HepG2 (cell line): ENCODE data around the gene UNC79. TPM values are rescaled to one million over a fixed set of nuclear protein-coding genes. Genes with fewer than 3 reads are reported as not detected.

Experiments
- ATAC-seq: fragments of 200-7000 bp; cut with Tn5 transposase; 3 replicates; pipeline ENCODE4 v1.9.1; 2020; ENCODE audit warnings: mild to moderate bottlenecking, moderate library complexity
- BruUV-seq: library from RNA; stranded (reverse); fragments of 400-500 nt; replicated peaks from 2 replicates; lab custom pipeline; 2021; lab: Mats Ljungman, UMichigan
- CTCF ChIA-PET: fragments of 300-600 bp; formaldehyde crosslinking; extraction: SDS; loops from one replicate; lab custom pipeline; 2021; ENCODE audit warnings: low total read pairs, inconsistent platforms, low intra/inter-chr PET ratio; lab: Yijun Ruan, JAX
- POLR2A ChIA-PET: fragments of 350-600 bp; sonication (Branson Sonifier 250); formaldehyde crosslinking; loops from one replicate; lab custom pipeline; 2020; ENCODE audit warnings: antibody characterized with exemption, inconsistent platforms; lab: Yijun Ruan, JAX
- DNase-seq: peaks from one replicate; pipeline ENCODE4 v3.0.0-alpha.2; 2015; ENCODE audit warnings: low spot score
- FAIRE-seq: peaks from 3 replicates; lab custom pipeline; 2011; peaks lifted over from hg19 to GRCh38; lab: Jason Lieb, UNC
- H2AFZ ChIP-seq: one replicate; pipeline ENCODE4 v1.6.1; 2011; ENCODE audit warnings: low read length, inconsistent platforms
- H3K27ac ChIP-seq: fragments of 300-600 bp; 3 replicates; pipeline ENCODE4 v1.8.0; 2011; ENCODE audit warnings: mixed run types, mild to moderate bottlenecking, mixed read lengths, low read length, inconsistent platforms; ENCODE audit not compliant: insufficient read depth; ENCODE audit errors: extremely low read length
- H3K27me3 ChIP-seq, 2 experiments: fragments of 200-600 bp in 1 of 2; 2 replicates in 1 of 2; 3 replicates in 1 of 2; pipeline versions ENCODE4 v1.6.0 to v1.8.0; 2011; ENCODE audit warnings: low read length in 2 of 2, mild to moderate bottlenecking in 2 of 2, moderate library complexity in 2 of 2, inconsistent platforms in 1 of 2; ENCODE audit not compliant: insufficient read depth in 2 of 2, control insufficient read depth in 1 of 2
- H3K36me3 ChIP-seq, 2 experiments: fragments of 200-600 bp in 1 of 2; replicated peaks in 1 of 2; 2 replicates in 1 of 2; 3 replicates in 1 of 2; pipeline versions ENCODE4 v1.5.1 to v1.8.0; 2011; ENCODE audit warnings: low read length in 2 of 2, inconsistent platforms in 1 of 2; ENCODE audit not compliant: insufficient read depth in 2 of 2, control insufficient read depth in 1 of 2
- H3K4me1 ChIP-seq: 2 replicates; pipeline ENCODE4 v1.5.1; 2012; ENCODE audit warnings: low read length, inconsistent platforms; ENCODE audit not compliant: insufficient read depth
- H3K4me2 ChIP-seq: 2 replicates; pipeline ENCODE4 v1.6.0; 2011; ENCODE audit warnings: low read depth, low read length, inconsistent platforms
- H3K4me3 ChIP-seq, 3 experiments: fragments of 200-600 bp in 1 of 3; sonication (generic), shearing (Covaris generic) in 1 of 3; replicated peaks in 1 of 3; 2 replicates each; pipeline ENCODE4 v1.5.1; 2011 to 2016; ENCODE audit warnings: low read length in 3 of 3, inconsistent platforms in 2 of 3, low read depth in 2 of 3, mild to moderate bottlenecking in 2 of 3, control low read depth in 1 of 3, mixed read lengths in 1 of 3; ENCODE audit not compliant: insufficient read depth in 1 of 3
- H3K79me2 ChIP-seq: one replicate; pipeline ENCODE4 v1.6.1; 2011; ENCODE audit warnings: low read length, inconsistent platforms; ENCODE audit not compliant: insufficient read depth
- H3K9ac ChIP-seq: 2 replicates; pipeline ENCODE4 v1.6.0; 2011; ENCODE audit warnings: mild to moderate bottlenecking, low read depth, low read length, inconsistent platforms; ENCODE audit not compliant: insufficient read depth
- H3K9me3 ChIP-seq: 2 replicates; pipeline ENCODE4 v1.5.1; 2012; ENCODE audit warnings: mild to moderate bottlenecking, low read length
- H4K20me1 ChIP-seq: 2 replicates; pipeline ENCODE4 v1.6.0; 2011; ENCODE audit warnings: inconsistent platforms, mild to moderate bottlenecking, low read length, moderate library complexity; ENCODE audit not compliant: insufficient read depth
- NFRKB ChIP-seq: fragments of 450-650 bp; IDR thresholded peaks from 2 replicates; pipeline ENCODE4 v1.6.1; 2017
- SMARCE1 ChIP-seq: fragments of 450-650 bp; IDR thresholded peaks from 2 replicates; pipeline ENCODE4 v1.6.1; 2017; ENCODE audit warnings: borderline replicate concordance
- SRSF4 ChIP-seq: fragments of 200-400 bp; formaldehyde crosslinking; IDR thresholded peaks from one replicate; pipeline ENCODE4 v1.6.1; 2018; ENCODE audit warnings: mild to moderate bottlenecking, low read depth, low read length, moderate library complexity; ENCODE audit not compliant: poor library complexity, severe bottlenecking
- TMF1 ChIP-seq: sonication (generic); formaldehyde crosslinking; IDR thresholded peaks from 2 replicates; pipeline ENCODE4 v1.8.1; 2022; ENCODE audit warnings: low read depth, missing genetic modification reagents
- ZKSCAN8 ChIP-seq: IDR thresholded peaks from 2 replicates; pipeline ENCODE4 v1.6.1; 2016; ENCODE audit warnings: borderline replicate concordance, missing genetic modification reagents, missing compliant biosample characterization
- ZNF362 ChIP-seq: sonication (generic); formaldehyde crosslinking; IDR thresholded peaks from 2 replicates; pipeline ENCODE4 v1.4.0; 2020; ENCODE audit warnings: missing genetic modification reagents, mild to moderate bottlenecking, borderline replicate concordance
- WGBS: methylation state at CpG from one replicate; pipeline ENCODE4 v1.1.6; 2017; ENCODE audit warnings: low lambda C conversion rate; 5-methylcytosine and 5-hydroxymethylcytosine counted together
- in situ Hi-C: cut with HindIII; loops from 2 replicates; pipeline ENCODE4 v1.10.0; 2017; ENCODE audit warnings: low pct_unique_long_range_greater_than_20kb; ENCODE audit not compliant: extremely low pct_ligation_motif_present
- intact Hi-C: fragments of 100-400 bp; cut with micrococcal nuclease; formaldehyde crosslinking; loops from one replicate; pipeline ENCODE4 v1.10.0; 2022; ENCODE audit not compliant: unreplicated experiment
- polyA plus RNA-seq, 8 experiments: library from polyadenylated mRNA; depleted of rRNA in 3 of 8; stranded (reverse) in 7 of 8; unstranded in 1 of 8; fragments of >200 nt; fragmentation: Illumina TruSeq in 4 of 8; extraction: Trizol in 4 of 8; gene quantifications; 2 replicates each; pipeline versions ENCODE4 v1.2.1 to v1.2.3, GENCODE V29; 2011 to 2016; ENCODE audit warnings: low read depth in 4 of 8, missing spikeins in 1 of 8, mixed read lengths in 1 of 8; ENCODE audit not compliant: insufficient read depth in 1 of 8
- total RNA-seq, 5 experiments: library from RNA; depleted of rRNA; stranded (reverse); fragments of >200 nt; fragmentation: Illumina TruSeq; extraction: Trizol; gene quantifications; 2 replicates each; pipeline ENCODE4 v1.2.3, GENCODE V29; 2016; ENCODE audit warnings: low read depth in 1 of 5
- TF ChIP-seq, protein P1 (sequence below): sonication (generic); formaldehyde crosslinking; IDR thresholded peaks from 2 replicates; pipeline ENCODE4 v1.5.0; 2020; ENCODE audit warnings: missing genetic modification reagents
- TF ChIP-seq, protein P2 (sequence below): sonication (generic); formaldehyde crosslinking; IDR thresholded peaks from 2 replicates; pipeline ENCODE4 v1.9.0; 2021; ENCODE audit warnings: mild to moderate bottlenecking, missing genetic modification reagents

UNC79 gene
- total and polyA plus RNA-seq, 2 of the 13 experiments (the other 11 are each of a cell fraction or from before 2014, with no cell fraction given), result under 0.01 TPM; not detected in 1

GRCh38 chr14:93531644-93532043, 100.9 kb downstream of the UNC79 start (continued):
- TF ChIP-seq, protein P1, sequence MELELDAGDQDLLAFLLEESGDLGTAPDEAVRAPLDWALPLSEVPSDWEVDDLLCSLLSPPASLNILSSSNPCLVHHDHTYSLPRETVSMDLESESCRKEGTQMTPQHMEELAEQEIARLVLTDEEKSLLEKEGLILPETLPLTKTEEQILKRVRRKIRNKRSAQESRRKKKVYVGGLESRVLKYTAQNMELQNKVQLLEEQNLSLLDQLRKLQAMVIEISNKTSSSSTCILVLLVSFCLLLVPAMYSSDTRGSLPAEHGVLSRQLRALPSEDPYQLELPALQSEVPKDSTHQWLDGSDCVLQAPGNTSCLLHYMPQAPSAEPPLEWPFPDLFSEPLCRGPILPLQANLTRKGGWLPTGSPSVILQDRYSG (CRISPR knock-in tag), result no peak
- TF ChIP-seq TMF1, result no peak

DNA sequence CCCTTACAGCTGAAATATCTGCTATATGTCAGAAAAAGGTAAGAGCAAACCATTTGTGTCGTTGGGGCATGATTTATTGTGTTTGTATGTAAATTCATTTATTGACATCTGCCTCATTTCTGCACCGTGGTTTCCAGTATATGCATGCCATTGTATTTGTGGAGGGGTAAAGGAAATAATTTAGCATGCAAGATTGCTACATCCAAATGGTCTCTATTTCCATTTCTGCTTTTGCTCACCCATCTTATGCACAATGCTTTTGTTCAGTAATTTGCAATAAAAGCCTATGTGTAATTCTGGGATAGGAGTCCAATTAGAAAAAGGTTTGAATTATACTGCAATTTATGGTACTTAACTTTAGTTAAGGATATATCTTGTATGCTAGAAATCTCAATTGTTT, 101.8 kb downstream of the UNC79 start:
- in situ Hi-C loops (no loop called here), intact Hi-C loops (loop anchor here (1.0 kb wide), 1 partner anchor 41 kb away; no protein-coding TSS in a partner anchor)
- 2% methylated on average over 2 of the region's 2 CpGs for WGBS
- no peak overlapping the region for H3K4me3 ChIP-seq
- TF ChIP-seq SRSF4 (no peak), ZKSCAN8 (CRISPR knock-in tag) (no peak), ZNF362 (CRISPR knock-in tag) (no peak), NFRKB (no peak), SMARCE1 (no peak)
- TF ChIP-seq, protein P2, sequence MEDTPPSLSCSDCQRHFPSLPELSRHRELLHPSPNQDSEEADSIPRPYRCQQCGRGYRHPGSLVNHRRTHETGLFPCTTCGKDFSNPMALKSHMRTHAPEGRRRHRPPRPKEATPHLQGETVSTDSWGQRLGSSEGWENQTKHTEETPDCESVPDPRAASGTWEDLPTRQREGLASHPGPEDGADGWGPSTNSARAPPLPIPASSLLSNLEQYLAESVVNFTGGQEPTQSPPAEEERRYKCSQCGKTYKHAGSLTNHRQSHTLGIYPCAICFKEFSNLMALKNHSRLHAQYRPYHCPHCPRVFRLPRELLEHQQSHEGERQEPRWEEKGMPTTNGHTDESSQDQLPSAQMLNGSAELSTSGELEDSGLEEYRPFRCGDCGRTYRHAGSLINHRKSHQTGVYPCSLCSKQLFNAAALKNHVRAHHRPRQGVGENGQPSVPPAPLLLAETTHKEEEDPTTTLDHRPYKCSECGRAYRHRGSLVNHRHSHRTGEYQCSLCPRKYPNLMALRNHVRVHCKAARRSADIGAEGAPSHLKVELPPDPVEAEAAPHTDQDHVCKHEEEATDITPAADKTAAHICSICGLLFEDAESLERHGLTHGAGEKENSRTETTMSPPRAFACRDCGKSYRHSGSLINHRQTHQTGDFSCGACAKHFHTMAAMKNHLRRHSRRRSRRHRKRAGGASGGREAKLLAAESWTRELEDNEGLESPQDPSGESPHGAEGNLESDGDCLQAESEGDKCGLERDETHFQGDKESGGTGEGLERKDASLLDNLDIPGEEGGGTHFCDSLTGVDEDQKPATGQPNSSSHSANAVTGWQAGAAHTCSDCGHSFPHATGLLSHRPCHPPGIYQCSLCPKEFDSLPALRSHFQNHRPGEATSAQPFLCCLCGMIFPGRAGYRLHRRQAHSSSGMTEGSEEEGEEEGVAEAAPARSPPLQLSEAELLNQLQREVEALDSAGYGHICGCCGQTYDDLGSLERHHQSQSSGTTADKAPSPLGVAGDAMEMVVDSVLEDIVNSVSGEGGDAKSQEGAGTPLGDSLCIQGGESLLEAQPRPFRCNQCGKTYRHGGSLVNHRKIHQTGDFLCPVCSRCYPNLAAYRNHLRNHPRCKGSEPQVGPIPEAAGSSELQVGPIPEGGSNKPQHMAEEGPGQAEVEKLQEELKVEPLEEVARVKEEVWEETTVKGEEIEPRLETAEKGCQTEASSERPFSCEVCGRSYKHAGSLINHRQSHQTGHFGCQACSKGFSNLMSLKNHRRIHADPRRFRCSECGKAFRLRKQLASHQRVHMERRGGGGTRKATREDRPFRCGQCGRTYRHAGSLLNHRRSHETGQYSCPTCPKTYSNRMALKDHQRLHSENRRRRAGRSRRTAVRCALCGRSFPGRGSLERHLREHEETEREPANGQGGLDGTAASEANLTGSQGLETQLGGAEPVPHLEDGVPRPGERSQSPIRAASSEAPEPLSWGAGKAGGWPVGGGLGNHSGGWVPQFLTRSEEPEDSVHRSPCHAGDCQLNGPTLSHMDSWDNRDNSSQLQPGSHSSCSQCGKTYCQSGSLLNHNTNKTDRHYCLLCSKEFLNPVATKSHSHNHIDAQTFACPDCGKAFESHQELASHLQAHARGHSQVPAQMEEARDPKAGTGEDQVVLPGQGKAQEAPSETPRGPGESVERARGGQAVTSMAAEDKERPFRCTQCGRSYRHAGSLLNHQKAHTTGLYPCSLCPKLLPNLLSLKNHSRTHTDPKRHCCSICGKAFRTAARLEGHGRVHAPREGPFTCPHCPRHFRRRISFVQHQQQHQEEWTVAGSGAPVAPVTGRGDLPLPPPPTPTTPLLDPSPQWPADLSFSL (CRISPR knock-in tag), result no peak
- H3K27me3 ChIP-seq, result peaks cover 0 to 1% of the 10 kb centered on the region in 2 experiments; a peak in 2 of 5 replicates
- CTCF ChIA-PET, result no interaction called here
- H3K9ac ChIP-seq, result no peak overlapping the region
- no peak overlapping the region for H3K4me2 ChIP-seq
- no peak overlapping the region for H3K27ac ChIP-seq
- no peak overlapping the region for H2AFZ ChIP-seq
- no peaks in the 10 kb centered on the region for H3K36me3 ChIP-seq
- ATAC-seq, result no peak
- DNase-seq, result no peak
- H4K20me1 ChIP-seq, result no peaks in the 10 kb centered on the region
- no peaks in the 10 kb centered on the region for H3K9me3 ChIP-seq
- POLR2A ChIA-PET, result no interaction called here
- H3K79me2 ChIP-seq, result no peaks in the 10 kb centered on the region
- no peak for FAIRE-seq
- H3K4me1 ChIP-seq, result no peaks in the 10 kb centered on the region
- no TSS peak for BruUV-seq
